Smooth muscle cell (in vitro differentiated cells): Measurements from ENCODE around the gene UBXN4. TPM values are rescaled to one million over a fixed set of nuclear protein-coding genes. Genes with fewer than 3 reads are reported as not detected.
"Not testable (repeated sequence)": the region's sequence is repeated elsewhere in the genome, so short reads cannot be mapped to it uniquely, and the experiment has no call there.

Experiments used
- DNase-seq: peaks from one replicate; lab custom pipeline; 2025; ENCODE audit not compliant: unreplicated experiment; lab: John Stamatoyannopoulos, UW
- H2AFZ ChIP-seq: fragments of 200-600 bp; sonication (generic); 2 replicates; pipeline ENCODE4 v1.6.0; 2016; ENCODE audit warnings: antibody characterized with exemption, low read depth, mild to moderate bottlenecking
- H3F3A ChIP-seq: fragments of 200-600 bp; sonication (generic); 2 replicates; pipeline ENCODE4 v1.6.0; 2017; ENCODE audit warnings: antibody characterized with exemption, low read depth
- H3K27ac ChIP-seq: fragments of 200-600 bp; sonication (generic); 2 replicates; pipeline ENCODE4 v1.5.1; 2016; ENCODE audit warnings: low read depth, mild to moderate bottlenecking
- H3K27me3 ChIP-seq: fragments of 200-600 bp; sonication (generic); 2 replicates; pipeline ENCODE4 v1.6.1; 2016; ENCODE audit warnings: low read depth, mild to moderate bottlenecking
- H3K36me3 ChIP-seq: fragments of 200-600 bp; sonication (generic); 2 replicates; pipeline ENCODE4 v1.5.1; 2016; ENCODE audit warnings: low read depth
- H3K4me1 ChIP-seq: fragments of 200-600 bp; sonication (generic); 2 replicates; pipeline ENCODE4 v1.5.1; 2016; ENCODE audit warnings: low read depth
- H3K4me2 ChIP-seq: fragments of 200-600 bp; sonication (generic); 2 replicates; pipeline ENCODE4 v1.6.0; 2016; ENCODE audit warnings: mild to moderate bottlenecking
- H3K4me3 ChIP-seq: fragments of 200-600 bp; sonication (generic); 2 replicates; pipeline ENCODE4 v1.5.1; 2016; ENCODE audit warnings: mild to moderate bottlenecking
- H3K79me2 ChIP-seq: fragments of 200-600 bp; sonication (generic); 2 replicates; pipeline ENCODE4 v1.6.0; 2016; ENCODE audit warnings: low read depth, mild to moderate bottlenecking
- H3K9ac ChIP-seq: fragments of 200-600 bp; sonication (generic); 2 replicates; pipeline ENCODE4 v1.6.0; 2016; ENCODE audit warnings: low read depth
- H3K9me3 ChIP-seq: fragments of 200-600 bp; sonication (generic); replicated peaks from 2 replicates; pipeline ENCODE4 v1.5.1; 2016; ENCODE audit warnings: low read depth
- H4K20me1 ChIP-seq: fragments of 200-600 bp; sonication (generic); 2 replicates; pipeline ENCODE4 v1.6.0; 2016; ENCODE audit warnings: low read depth
- WGBS: methylation state at CpG from one replicate; pipeline ENCODE4 v1.1.7; 2016; ENCODE audit warnings: low lambda C conversion rate; 5-methylcytosine and 5-hydroxymethylcytosine counted together
- polyA plus RNA-seq: library from polyadenylated mRNA; unstranded; fragments of >200 nt; fragmentation: Nextera tagmentation; extraction: Ambion mirVana; gene quantifications from 2 replicates; pipeline ENCODE4 v1.2.1, GENCODE V29; 2016
- total RNA-seq: library from RNA; depleted of rRNA; stranded (reverse); fragments of >200 nt; gene quantifications from 2 replicates; pipeline ENCODE4 v1.2.3, GENCODE V29; 2014
- TF ChIP-seq, protein P1 (sequence below): fragments of 200-600 bp; sonication (generic); IDR thresholded peaks from 2 replicates; pipeline ENCODE4 v1.5.1; 2017; ENCODE audit warnings: borderline replicate concordance, mild to moderate bottlenecking, antibody characterized with exemption; ENCODE audit not compliant: insufficient read depth, poor library complexity, severe bottlenecking

Gene UBXN4
- total and polyA plus RNA-seq, 2 experiments from 2014 or later, result 87.1 to 130 TPM

DNA sequence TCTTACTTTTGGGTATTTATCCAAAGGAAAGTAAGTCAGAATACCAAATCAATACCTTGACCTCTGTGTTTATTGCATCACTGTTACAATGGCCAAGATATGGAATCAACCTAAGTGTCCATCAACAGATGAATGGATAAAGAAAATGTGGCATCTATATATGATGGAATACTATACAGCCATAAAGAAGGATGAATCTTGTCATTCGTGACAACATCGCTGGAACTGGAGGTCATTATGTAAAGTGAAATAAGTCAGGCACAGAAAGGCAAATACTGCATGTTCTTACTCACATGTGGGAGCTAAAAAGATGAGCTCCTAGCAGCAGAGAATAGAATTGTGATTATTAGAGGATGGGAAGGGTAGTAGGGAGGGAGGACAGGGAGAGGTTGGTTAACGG lies 60.7 kb downstream of the UBXN4 start:
- Histone ChIP-seq H3K27me3 (no peaks in the 10 kb centered on the region), H3K79me2 (no peaks in the 10 kb centered on the region), H3K9me3 (no peaks in the 10 kb centered on the region), H3K27ac (no peak overlapping the region), H3K4me2 (no peak overlapping the region), H4K20me1 (no peaks in the 10 kb centered on the region), H2AFZ (no peak overlapping the region), H3K4me1 (no peaks in the 10 kb centered on the region), H3K4me3 (no peak overlapping the region), H3F3A (no peaks in the 10 kb centered on the region), H3K36me3 (no peaks in the 10 kb centered on the region), H3K9ac (no peak overlapping the region)
- TF ChIP-seq, protein P1, sequence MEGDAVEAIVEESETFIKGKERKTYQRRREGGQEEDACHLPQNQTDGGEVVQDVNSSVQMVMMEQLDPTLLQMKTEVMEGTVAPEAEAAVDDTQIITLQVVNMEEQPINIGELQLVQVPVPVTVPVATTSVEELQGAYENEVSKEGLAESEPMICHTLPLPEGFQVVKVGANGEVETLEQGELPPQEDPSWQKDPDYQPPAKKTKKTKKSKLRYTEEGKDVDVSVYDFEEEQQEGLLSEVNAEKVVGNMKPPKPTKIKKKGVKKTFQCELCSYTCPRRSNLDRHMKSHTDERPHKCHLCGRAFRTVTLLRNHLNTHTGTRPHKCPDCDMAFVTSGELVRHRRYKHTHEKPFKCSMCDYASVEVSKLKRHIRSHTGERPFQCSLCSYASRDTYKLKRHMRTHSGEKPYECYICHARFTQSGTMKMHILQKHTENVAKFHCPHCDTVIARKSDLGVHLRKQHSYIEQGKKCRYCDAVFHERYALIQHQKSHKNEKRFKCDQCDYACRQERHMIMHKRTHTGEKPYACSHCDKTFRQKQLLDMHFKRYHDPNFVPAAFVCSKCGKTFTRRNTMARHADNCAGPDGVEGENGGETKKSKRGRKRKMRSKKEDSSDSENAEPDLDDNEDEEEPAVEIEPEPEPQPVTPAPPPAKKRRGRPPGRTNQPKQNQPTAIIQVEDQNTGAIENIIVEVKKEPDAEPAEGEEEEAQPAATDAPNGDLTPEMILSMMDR, result no peak
- WGBS, result 65% methylated on average over 3 of the region's 3 CpGs
- no peak for DNase-seq

DNA sequence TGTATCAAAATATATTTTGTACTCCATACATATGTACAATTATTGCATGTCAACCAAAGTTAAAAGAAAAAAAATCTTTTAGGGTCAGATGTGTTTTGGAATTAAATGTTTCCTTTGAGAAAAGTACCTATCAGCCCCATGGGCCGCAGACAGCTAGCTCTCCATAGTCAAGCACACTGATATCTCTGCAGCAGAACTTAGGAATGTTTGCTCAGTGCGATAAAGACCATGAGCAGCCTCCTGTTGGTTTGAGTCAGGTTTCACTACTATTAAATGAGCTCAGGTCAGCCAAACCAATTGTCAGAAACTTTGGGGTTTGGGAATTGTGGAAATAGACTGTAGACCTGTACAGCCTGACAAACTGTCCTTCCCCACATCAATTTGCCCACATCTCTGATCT lies 61.6 kb downstream of the UBXN4 start:
- H3F3A ChIP-seq, result no peaks in the 10 kb centered on the region
- WGBS, result 91% methylated on average over 2 of the region's 2 CpGs
- H3K4me2 ChIP-seq, result no peak overlapping the region
- no peak overlapping the region for H3K9ac ChIP-seq
- H2AFZ ChIP-seq, result no peak overlapping the region
- no peak overlapping the region for H3K27ac ChIP-seq
- no peaks in the 10 kb centered on the region for H3K27me3 ChIP-seq
- H3K79me2 ChIP-seq, result no peaks in the 10 kb centered on the region
- H3K36me3 ChIP-seq, result no peaks in the 10 kb centered on the region
- H4K20me1 ChIP-seq, result no peaks in the 10 kb centered on the region
- H3K9me3 ChIP-seq, result no peaks in the 10 kb centered on the region
- H3K4me1 ChIP-seq, result no peaks in the 10 kb centered on the region
- TF ChIP-seq, protein P1, result no peak
- DNase-seq, result no peak
- no peak overlapping the region for H3K4me3 ChIP-seq

DNA sequence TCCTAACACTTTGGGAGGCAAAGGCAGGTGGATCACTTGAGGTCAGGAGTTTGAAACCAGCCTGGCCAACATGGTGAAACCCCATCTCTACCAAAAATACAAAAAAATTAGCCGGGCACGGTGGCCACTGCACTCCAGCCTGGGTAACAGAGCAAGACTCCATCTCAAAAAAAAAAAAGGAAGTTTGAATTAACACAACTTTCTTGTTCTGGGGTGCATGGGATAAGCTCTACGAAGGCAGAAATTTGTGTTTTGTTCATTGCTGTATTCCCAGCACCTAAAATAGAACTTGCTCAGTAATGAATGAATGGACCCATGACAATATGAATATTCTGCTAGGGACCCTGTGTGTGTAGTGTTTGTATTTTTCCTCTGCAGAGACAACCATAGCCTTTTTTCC lies 66.2 kb downstream of the UBXN4 start:
- WGBS, result 90% methylated on average over 3 of the region's 3 CpGs
- H3F3A ChIP-seq, H4K20me1 ChIP-seq, H3K4me1 ChIP-seq, H3K27ac ChIP-seq, H3K4me2 ChIP-seq, H3K4me3 ChIP-seq, H3K36me3 ChIP-seq, H3K27me3 ChIP-seq, H2AFZ ChIP-seq, H3K9ac ChIP-seq, H3K9me3 ChIP-seq, DNase-seq, H3K79me2 ChIP-seq: not testable (repeated sequence)

DNA sequence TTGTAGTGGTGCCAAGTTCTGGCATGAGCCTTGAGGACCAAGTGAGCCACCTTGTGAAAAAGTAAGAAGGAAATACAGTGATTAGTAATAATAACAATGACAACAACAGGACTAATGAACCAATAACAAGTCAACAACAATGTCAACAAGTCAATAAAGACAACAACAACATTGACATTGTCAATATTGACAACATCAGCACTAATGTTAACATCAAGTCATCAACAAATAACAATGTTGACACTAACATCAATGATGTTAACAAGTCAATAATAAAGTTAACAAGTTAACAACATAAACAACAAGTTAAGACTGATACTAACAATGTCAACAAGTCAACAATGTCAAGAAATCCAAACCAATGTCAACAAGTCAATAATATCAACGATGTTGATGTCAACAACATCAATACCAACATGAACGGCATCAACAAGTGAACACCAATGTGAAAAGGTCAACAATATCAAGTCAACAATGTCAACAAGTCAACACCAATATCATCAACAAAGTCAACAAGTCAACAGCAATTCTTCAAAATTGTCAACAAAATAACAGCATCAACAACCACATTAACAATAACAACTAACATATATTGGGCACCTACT lies 71.4 kb downstream of the UBXN4 start:
- WGBS, result 82% methylated on average over 2 of the region's 2 CpGs
- Histone ChIP-seq H3K4me1 (no peaks in the 10 kb centered on the region), H3K27ac (no peak overlapping the region), H3K4me3 (no peak overlapping the region), H3K4me2 (no peak overlapping the region), H3K9me3 (no peaks in the 10 kb centered on the region), H3K36me3 (no peaks in the 10 kb centered on the region), H2AFZ (no peak overlapping the region), H3K27me3 (no peaks in the 10 kb centered on the region), H3F3A (no peaks in the 10 kb centered on the region), H3K9ac (no peak overlapping the region), H4K20me1 (no peaks in the 10 kb centered on the region), H3K79me2 (no peaks in the 10 kb centered on the region)
- TF ChIP-seq, protein P1, result no peak
- DNase-seq, result no peak
